Thoracic aorta (tissue), 2 donors: ENCODE results near the gene PRC1. TPM values are rescaled to one million over a fixed set of nuclear protein-coding genes. Genes with fewer than 3 reads are reported as not detected.

Source experiments
- ATAC-seq: fragments of 150-250 bp; one replicate; pipeline ENCODE4 v1.8.0; 2017; ENCODE audit warnings: low read depth; ENCODE audit not compliant: insufficient number of reproducible peaks, low FRiP score
- DNase-seq: peaks from one replicate; pipeline ENCODE4 v3.0.0-alpha.2; 2020; ENCODE audit warnings: low spot score
- H3K27ac ChIP-seq, 2 donors: fragments of 200-600 bp; sonication (generic); 1 replicate in 1 of 2; 2 replicates in 1 of 2; pipeline ENCODE4 v1.5.1; 2016; ENCODE audit warnings: mild to moderate bottlenecking in 2 of 2, moderate library complexity in 2 of 2
- H3K27me3 ChIP-seq: fragments of 200-600 bp; sonication (generic); replicated peaks from 2 replicates; pipeline ENCODE4 v1.6.0; 2016; ENCODE audit warnings: mild to moderate bottlenecking; ENCODE audit not compliant: insufficient read depth
- H3K36me3 ChIP-seq: fragments of 200-600 bp; sonication (generic); one replicate; pipeline ENCODE4 v1.5.1; 2016
- H3K4me1 ChIP-seq, 2 donors: fragments of 200-600 bp; sonication (generic); 1 replicate in 1 of 2; 2 replicates in 1 of 2; pipeline versions ENCODE4 v1.5.1 to v1.6.0; 2016; ENCODE audit warnings: low read depth in 2 of 2, mild to moderate bottlenecking in 1 of 2; ENCODE audit not compliant: control insufficient read depth in 1 of 2
- H3K4me3 ChIP-seq: fragments of 200-600 bp; sonication (generic); 2 replicates; pipeline ENCODE4 v1.5.1; 2016; ENCODE audit warnings: mild to moderate bottlenecking
- H3K9me3 ChIP-seq: fragments of 200-600 bp; sonication (generic); 2 replicates; pipeline ENCODE4 v1.5.1; 2016
- CTCF ChIP-seq: fragments of 200-600 bp; sonication (generic); IDR thresholded peaks from one replicate; pipeline ENCODE4 v1.5.1; 2019; ENCODE audit warnings: antibody characterized with exemption
- total RNA-seq, 2 donors: library from RNA; depleted of rRNA; stranded (reverse); fragments of >200 nt; gene quantifications; one replicate each; pipeline versions ENCODE4 v1.1.0 to v1.2.3, GENCODE V29; 2016

The PRC1 gene
- total RNA-seq, 2 donors from 2014 or later: 5.1 to 20.5 TPM

- Histone ChIP-seq H3K36me3 (no peaks in the 10 kb centered on the region), H3K27ac (peak overlapping the region; percentile 46 to 67), H3K4me3 (peak overlapping the region; percentile 38), H3K4me1 (peaks cover 19 to 51% of the 10 kb centered on the region in 2 donors), H3K9me3 (no peaks in the 10 kb centered on the region), H3K27me3 (no peaks in the 10 kb centered on the region)
- ATAC-seq (no peak), DNase-seq (no peak)
- no peak for TF ChIP-seq CTCF
These were observed 33.8 kb downstream of the PRC1 start for GRCh38 chr15:90960298-90961091.

GRCh38 chr15:90959894-90960293, 34.4 kb downstream of the PRC1 start:
- no peak for TF ChIP-seq CTCF
- Histone ChIP-seq H3K9me3 (no peaks in the 10 kb centered on the region), H3K4me1 (peaks cover 19 to 56% of the 10 kb centered on the region in 2 donors), H3K36me3 (no peaks in the 10 kb centered on the region), H3K4me3 (peak overlapping the region; percentile 38), H3K27ac (peak overlapping the region; percentile 67 to 76), H3K27me3 (no peaks in the 10 kb centered on the region)
- peak; percentile 54 for DNase-seq
- ATAC-seq: peak; percentile 81

- Histone ChIP-seq H3K9me3 (no peaks in the 10 kb centered on the region), H3K27ac (peak overlapping the region; percentile 67 to 76), H3K4me1 (peaks cover 19 to 56% of the 10 kb centered on the region in 2 donors), H3K27me3 (no peaks in the 10 kb centered on the region), H3K4me3 (no peak overlapping the region), H3K36me3 (no peaks in the 10 kb centered on the region)
- ATAC-seq: no peak
- DNase-seq: no peak
- TF ChIP-seq CTCF: no peak
These were observed 35.2 kb downstream of the PRC1 start for GRCh38 chr15:90959028-90959595.

DNA sequence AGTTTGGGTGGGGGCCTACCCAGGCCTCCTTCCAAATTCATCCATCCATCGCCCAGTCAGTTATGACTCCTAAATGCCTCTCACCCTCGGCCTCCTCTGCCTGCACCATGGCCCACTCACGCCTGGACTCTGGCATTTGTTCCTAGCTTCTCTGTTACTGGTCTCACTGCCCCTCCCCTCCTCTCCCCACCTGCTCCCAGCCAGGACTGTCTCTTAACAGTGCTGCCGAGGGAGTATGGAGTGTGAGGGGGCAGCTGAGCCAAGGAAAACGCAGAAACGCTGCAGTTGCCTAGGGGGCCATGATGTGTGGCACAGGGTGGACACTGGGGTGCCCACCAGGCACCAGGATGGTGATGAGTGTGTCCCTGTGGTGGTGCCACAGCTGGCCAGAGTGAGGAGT, 36.5 kb downstream of the PRC1 start:
- Histone ChIP-seq H3K9me3 (no peaks in the 10 kb centered on the region), H3K4me1 (peaks cover 19 to 56% of the 10 kb centered on the region in 2 donors), H3K36me3 (peaks cover 10% of the 10 kb centered on the region), H3K27me3 (no peaks in the 10 kb centered on the region), H3K4me3 (peak overlapping the region; percentile 82), H3K27ac (peak overlapping the region; percentile 16 to 67)
- TF ChIP-seq CTCF: no peak
- DNase-seq: no peak
- no peak for ATAC-seq

DNA sequence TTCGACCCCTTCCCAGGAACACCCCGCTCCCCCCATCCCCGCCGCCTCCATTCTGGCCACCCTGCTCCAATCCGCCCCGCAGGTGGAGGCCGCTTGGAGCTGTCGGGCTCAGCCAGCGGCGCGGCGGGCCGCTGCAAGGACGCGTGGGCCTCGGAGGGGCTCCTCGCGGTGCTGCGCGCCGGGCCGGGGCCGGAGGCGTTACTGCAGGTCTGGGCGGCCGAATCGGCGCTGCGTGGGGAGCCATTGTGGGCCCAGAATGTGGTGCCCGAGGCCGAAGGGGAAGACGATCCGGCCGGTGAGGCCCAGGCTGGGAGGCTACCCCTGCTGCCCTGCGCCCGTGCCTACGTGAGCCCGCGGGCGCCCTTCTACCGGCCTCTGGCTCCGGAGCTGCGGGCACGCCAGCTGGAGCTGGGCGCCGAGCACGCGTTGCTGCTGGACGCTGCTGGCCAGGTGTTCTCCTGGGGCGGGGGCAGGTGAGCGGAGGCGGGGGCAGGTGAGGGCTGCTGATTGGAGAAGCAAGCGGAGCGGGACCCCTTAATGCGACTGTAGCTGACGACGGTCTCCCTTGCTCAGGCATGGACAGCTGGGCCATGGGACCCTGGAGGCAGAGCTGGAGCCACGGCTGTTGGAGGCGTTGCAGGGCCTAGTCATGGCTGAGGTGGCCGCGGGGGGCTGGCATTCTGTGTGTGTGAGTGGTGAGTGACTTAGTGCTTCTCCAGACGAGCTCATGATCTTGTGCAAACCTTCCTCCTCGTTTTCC, 37.1 kb downstream of the PRC1 start:
- Histone ChIP-seq H3K4me1 (peaks cover 19 to 56% of the 10 kb centered on the region in 2 donors), H3K9me3 (no peaks in the 10 kb centered on the region)
- no peak for ATAC-seq

More for the DNA sequence above, 37.1 kb downstream of the PRC1 start:
- no peak for DNase-seq
- Histone ChIP-seq H3K27ac (peak overlapping the region; percentile 16 to 67), H3K27me3 (no peaks in the 10 kb centered on the region), H3K36me3 (peaks cover 10% of the 10 kb centered on the region), H3K4me3 (peak overlapping the region; percentile 82)
- no peak for TF ChIP-seq CTCF
